DND-41 (cell line): ENCODE measurements around the gene TTBK2.

Source experiments
- EZH2 ChIP-seq: IDR thresholded peaks from 3 replicates; pipeline ENCODE4 v1.6.1; 2012; ENCODE audit warnings: borderline replicate concordance, low read depth, mild to moderate bottlenecking, moderate library complexity, low read length, inconsistent platforms; ENCODE audit not compliant: severe bottlenecking
- TF ChIP-seq, protein P1 (sequence below): IDR thresholded peaks from 2 replicates; pipeline ENCODE4 v1.5.1; 2012; ENCODE audit warnings: borderline replicate concordance, low read length, moderate library complexity, mild to moderate bottlenecking; ENCODE audit not compliant: poor library complexity, severe bottlenecking; ENCODE audit errors: extremely low read depth

DNA sequence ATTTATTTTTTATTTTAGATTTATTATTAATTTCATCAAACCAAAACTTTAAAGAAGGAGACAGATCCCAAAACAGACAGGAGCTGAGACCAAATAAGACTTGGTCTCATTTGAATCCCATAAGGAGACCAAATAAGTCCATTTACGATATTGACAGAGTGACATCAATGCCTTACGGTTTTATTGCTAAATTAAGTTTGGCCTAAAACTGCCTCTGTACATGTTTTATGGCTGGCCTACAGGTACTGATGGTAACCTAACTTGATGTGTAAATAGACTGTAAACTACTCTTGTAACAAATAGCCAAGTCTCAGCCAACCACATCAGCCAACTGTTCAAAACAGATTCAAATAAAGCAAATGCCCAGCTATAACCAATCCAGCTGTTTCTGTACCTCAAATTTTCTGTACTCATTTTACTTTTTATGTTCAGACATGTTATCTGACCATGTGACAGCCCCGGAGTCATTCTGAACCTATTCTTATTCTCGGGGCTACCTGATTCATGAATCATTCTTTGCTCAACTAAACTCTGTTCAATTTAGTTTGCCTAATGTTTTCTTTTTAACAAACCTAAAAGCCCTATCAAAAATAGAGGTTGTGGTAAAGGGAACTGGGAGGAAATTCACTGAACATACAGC, 94.2 kb downstream of the TTBK2 start:
- TF ChIP-seq, protein P1, sequence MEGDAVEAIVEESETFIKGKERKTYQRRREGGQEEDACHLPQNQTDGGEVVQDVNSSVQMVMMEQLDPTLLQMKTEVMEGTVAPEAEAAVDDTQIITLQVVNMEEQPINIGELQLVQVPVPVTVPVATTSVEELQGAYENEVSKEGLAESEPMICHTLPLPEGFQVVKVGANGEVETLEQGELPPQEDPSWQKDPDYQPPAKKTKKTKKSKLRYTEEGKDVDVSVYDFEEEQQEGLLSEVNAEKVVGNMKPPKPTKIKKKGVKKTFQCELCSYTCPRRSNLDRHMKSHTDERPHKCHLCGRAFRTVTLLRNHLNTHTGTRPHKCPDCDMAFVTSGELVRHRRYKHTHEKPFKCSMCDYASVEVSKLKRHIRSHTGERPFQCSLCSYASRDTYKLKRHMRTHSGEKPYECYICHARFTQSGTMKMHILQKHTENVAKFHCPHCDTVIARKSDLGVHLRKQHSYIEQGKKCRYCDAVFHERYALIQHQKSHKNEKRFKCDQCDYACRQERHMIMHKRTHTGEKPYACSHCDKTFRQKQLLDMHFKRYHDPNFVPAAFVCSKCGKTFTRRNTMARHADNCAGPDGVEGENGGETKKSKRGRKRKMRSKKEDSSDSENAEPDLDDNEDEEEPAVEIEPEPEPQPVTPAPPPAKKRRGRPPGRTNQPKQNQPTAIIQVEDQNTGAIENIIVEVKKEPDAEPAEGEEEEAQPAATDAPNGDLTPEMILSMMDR, result no peak
- TF ChIP-seq EZH2, result no peak
